ENCODE measurements around the gene TYRP1.

Gene TYRP1

GRCh38 chr9:12698266-12698665, 5.1 kb downstream of the TYRP1 start:
- no peak for DNase-seq

DNA sequence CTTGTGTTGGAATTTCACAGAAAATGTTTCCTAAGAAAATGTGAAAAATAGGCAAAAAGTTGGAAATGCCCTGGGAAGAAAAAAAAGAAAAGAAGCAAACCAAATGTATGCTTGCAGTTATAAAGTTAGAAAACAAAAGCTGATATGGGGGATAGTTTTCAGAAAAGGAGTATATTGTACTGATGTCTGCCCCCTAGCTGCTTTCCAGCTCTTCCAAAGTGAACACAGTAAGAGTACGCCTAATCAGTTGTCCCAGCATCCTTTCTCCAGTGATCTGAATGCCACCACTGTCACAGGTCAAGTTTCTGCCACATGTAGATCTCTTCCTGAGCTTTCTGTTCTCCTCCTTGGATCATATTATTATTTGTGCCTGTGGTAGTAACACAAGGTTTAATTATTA, 5.8 kb downstream of the TYRP1 start:
- no peak for DNase-seq

- no peak for DNase-seq
Observed at GRCh38 chr9:12699529-12699928, 6.3 kb downstream of the TYRP1 start.

GRCh38 chr9:12701126-12701525, 7.9 kb downstream of the TYRP1 start:
- no peak for DNase-seq

DNA sequence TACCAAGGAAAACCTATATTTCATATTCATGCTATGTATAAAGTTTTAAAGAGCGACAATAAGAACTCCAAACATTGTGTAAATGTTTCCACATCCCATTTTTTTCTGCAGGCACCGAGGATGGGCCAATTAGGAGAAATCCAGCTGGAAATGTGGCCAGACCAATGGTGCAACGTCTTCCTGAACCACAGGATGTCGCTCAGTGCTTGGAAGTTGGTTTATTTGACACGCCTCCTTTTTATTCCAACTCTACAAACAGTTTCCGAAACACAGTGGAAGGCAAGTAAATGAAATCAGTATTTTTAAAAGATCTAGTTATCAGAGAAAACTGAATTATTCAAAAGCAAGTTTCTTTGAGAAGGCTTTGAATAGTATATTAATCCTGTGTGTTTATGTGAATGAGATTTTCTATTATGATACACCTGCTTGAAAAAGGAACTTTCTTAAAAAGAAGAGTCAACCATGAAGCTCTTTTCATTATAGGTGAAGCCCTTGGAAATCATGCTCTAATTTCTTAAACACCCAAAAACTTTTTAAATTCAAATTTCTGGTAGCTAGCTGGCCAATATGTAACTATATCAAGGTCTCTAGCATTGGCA, 9.1 kb downstream of the TYRP1 start:
- no peak for DNase-seq

GRCh38 chr9:12703996-12704395, 10.8 kb downstream of the TYRP1 start:
- DNase-seq = no peak

DNA sequence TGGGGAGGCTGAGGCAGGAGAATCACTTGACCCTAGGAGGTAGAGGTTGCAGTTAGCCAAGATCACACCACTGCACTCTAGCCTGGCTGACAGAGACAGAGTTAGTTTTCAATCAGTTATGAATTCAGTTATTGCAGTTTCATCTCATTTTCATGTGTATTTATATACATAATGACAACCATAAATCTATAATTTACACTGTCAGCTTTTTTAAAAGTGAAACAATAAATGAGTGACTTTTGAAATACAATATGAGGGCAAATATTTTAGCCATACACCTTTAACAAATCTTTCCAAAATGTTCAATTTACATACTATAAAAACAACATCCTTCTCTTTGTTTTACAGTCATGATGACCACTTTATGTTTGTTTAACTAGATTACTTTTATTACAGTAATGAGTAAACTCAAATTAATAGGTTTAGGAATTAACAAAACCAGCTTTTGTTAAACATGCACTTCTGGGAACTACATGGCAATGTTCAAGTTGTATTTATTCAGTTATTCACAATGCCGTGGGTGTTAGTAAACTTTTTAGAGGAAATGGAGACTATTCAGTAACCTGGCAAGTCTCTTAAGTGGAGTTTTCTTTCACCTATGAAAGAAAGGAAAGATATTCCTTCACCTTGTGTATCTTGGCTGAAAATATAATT, 12.7 kb downstream of the TYRP1 start:
- no peak for DNase-seq

DNA sequence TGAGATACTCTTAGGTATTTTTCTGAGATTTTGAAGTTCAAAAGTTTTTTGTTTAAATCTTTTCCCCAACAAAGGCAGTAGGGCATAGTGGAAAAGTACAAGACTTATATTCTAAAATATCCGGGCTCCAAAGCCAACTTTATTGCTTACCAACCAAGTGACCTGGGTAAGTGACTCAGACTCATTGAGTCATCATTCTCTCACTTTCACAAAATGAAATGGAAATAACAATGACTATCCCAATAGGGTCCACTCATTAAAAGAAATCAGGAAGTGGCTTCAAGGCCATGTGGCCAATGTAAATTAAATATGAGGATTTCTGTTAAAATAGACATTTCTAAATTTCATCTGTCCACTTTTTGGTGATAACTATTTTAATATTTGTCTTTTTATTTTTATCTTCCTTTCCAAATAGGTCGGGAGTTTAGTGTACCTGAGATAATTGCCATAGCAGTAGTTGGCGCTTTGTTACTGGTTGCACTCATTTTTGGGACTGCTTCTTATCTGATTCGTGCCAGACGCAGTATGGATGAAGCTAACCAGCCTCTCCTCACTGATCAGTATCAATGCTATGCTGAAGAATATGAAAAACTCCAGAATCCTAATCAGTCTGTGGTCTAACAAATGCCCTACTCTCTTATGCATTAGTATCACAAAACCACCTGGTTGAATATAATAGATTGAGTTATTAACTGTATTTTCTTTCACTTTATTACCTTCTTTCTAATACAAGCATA, 15.5 kb downstream of the TYRP1 start:
- no peak for DNase-seq

GRCh38 chr9:12712532-12712931, 19.3 kb downstream of the TYRP1 start:
- no peak for DNase-seq

DNA sequence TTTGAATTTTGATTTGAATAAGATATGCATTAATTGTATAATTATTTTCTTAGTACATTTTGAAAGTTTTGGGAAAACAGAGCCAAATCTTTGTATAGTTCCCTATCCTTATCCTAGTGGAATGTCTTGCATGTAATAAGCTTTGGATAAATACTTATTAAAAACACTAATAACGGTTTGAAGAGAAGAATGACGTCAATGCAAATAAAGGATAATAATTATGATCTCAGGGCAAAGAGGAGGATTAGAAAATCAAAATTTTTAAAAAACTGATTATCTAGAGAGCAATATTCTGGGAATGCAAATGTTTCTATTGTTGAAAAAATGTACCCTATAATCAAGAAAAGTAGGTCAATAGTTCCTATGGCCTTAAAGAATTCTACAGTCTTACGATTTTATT, 22.1 kb downstream of the TYRP1 start:
- DNase-seq = no peak

DNA sequence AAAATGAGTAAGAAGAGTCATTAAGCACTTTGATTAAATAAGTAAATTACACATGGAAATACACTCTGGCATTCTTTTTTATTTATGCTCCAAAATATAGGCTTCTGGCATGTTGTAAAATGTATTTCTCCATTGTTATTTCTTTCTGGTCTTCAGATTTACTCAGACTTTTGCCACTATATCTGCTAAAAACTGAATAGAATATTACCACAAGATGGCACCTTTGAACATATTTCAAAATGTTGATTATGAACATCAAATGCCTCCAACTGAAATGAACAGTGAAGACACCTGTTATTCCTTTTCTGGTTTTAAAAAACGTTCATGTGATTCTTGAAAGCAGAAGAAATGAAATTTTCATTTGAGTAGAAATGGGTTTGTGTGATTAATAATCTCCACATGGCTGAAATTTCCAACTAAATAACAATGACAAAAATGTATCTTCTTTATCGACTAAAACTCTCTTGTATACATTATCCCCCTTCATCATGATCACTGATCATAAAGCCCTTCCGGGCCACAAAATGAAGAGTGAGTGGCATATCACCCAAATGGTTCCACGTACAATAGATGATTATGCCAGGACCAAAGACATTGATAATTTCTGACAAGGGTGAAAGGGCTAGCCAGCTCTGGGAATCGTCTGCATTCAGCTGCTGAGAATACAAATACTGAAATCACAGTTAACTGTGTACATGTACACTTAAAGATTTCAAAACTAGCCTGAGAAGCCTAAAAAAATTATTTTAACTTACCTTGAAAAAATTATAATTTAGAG, 23.8 kb downstream of the TYRP1 start:
- no peak for DNase-seq

GRCh38 chr9:12717907-12718306, 24.7 kb downstream of the TYRP1 start:
- DNase-seq = no peak

- DNase-seq = no peak
Observed at GRCh38 chr9:12718482-12719026, 25.4 kb downstream of the TYRP1 start.

DNA sequence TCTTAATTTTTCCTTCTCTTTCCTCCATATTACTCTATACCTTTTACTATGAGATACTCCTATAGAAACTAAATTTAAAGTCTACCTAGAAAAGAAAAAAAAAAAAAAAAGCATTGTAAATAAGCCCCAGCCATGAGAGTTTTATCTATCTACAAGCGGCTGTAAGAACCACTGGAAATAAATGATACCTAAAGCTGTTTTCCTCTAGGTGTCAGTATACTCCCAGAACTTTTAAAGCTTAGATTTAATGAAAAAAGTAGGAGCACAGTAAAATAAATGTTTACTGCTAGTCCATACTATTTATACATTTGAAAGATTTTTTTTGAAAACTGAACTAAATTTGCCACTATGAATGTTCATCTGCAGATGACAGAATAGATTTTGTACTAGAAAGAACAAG, 26.2 kb downstream of the TYRP1 start:
- no peak for DNase-seq

GRCh38 chr9:12720551-12720950, 27.4 kb downstream of the TYRP1 start:
- no peak for DNase-seq

GRCh38 chr9:12722131-12722530, 28.9 kb downstream of the TYRP1 start:
- DNase-seq = no peak

GRCh38 chr9:12723409-12724028, 30.3 kb downstream of the TYRP1 start:
- no peak for DNase-seq

- DNase-seq = no peak
Observed at GRCh38 chr9:12726795-12727194, 33.6 kb downstream of the TYRP1 start.

DNA sequence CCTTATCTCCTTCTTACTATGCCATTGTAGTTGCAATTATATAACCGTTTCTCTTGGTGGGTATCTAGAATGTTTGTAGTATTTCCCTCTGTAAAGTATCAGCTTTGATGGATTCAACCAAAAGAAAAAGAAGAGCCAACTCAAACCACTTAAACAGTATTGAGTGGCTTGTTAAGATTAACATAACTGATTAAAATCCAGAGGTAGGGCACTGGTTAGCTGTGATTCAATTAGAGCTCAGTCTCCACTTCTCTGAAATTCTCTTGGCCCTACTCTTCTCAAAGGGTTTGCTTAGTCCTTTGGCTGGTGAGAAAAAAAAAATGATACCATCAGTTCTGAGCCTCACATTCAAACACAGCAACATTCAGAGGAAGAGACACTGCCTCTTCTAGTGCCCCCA, 37.0 kb downstream of the TYRP1 start:
- DNase-seq = no peak

GRCh38 chr9:12730927-12731326, 37.7 kb downstream of the TYRP1 start:
- DNase-seq = no peak

GRCh38 chr9:12732971-12733370, 39.8 kb downstream of the TYRP1 start:
- no peak for DNase-seq

- DNase-seq = no peak
Observed at GRCh38 chr9:12735665-12736064, 42.5 kb downstream of the TYRP1 start.

DNA sequence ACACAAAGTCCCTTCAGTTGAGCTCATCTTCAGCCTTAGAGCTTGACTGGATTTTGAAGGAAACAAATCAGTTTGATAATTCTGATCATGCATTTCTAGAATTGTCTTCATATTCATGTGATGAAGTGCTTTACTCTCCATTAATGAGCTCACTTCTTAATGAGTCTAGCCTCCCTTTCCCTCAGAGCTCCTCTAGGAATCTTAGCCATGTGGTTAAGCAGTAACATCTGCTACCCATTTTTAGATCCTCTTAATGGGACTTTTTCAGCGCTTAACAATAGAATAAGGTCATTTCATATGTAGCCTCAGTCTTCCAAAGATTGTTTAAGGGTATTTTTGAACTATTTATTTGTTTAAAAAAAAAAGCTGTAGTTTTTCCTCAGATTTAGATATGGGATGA, 44.7 kb downstream of the TYRP1 start:
- DNase-seq = no peak

All from CD4-positive, alpha-beta T cell treated with Interleukin-1 beta for 1 hour (primary cell).